ENCODE data around the gene MMP24. TPM values are rescaled to one million over a fixed set of nuclear protein-coding genes. Genes with fewer than 3 reads are reported as not detected.

The MMP24 gene
- polyA plus RNA-seq (2013): 1.1 and 1.2 TPM in 2 replicates

DNA sequence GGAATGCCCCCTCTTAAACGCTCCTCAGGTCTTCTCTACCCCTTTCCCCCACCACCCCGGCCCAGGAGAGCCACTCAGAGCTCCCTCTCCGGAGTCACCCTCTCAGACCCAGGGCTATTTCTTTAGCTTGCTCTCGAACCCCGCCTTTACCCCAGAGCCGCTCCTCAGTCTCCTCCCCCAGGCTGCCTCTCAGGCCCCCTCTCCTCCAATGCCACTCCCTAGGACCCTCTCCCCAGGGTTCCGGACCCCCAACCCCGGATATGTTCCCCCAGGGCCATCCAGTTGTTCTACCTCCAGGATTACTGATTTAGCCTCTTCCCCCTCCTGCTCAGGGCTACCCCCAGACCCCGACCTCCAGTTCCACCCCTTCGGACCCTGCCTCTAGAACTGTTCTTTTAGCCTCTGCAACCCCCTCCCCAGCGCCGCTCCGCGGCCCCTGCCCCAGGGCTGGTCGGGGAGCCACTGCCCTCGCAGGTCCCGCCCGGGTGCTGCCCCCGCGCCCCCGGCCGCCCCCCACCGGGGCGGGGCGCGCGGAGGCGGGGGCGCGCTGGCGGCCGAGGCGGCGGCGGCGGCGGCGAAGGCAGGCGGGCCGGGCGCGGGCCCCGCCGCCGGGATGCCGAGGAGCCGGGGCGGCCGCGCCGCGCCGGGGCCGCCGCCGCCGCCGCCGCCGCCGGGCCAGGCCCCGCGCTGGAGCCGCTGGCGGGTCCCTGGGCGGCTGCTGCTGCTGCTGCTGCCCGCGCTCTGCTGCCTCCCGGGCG lies at the start of gene MMP24:
TSS of gene MMP24 (plus strand) at position 565 of the 758 bp plus-strand sequence. CDS start at position 614, 49 bp downstream.
- no peak within 1 kb of the TSS for H4K8ac ChIP-seq (ENCODE audit: low read depth, low read length)
- no peak within 1 kb of the TSS for H2BK5ac ChIP-seq (ENCODE audit: low read depth, low read length, poor library complexity)
- peaks cover 14% of the 10 kb centered on the region for H3K27me3 ChIP-seq (ENCODE audit: insufficient read depth, low read length)
- no peak within 1 kb of the TSS for H4K91ac ChIP-seq (ENCODE audit: low read depth, low read length)
- no peak within 1 kb of the TSS for H2BK12ac ChIP-seq (ENCODE audit: low read length)
- H3K79me1 ChIP-seq (ENCODE audit: low read length): no peaks in the 10 kb centered on the region
- H3K27ac ChIP-seq (ENCODE audit: low read depth, low read length): no peak within 1 kb of the TSS
- no peak within 1 kb of the TSS for H3K4me3 ChIP-seq (ENCODE audit: low read depth, low read length)
- H3K18ac ChIP-seq (ENCODE audit: low read length): no peak within 1 kb of the TSS
- no peak within 1 kb of the TSS for H2AK5ac ChIP-seq (ENCODE audit: low read length)
- H3K9me3 ChIP-seq (ENCODE audit: insufficient read depth, low read depth, low read length): no peaks in the 10 kb centered on the region
- H3K4me1 ChIP-seq (ENCODE audit: control insufficient read depth in 1 of 2, insufficient read depth in 2 of 2, low read length in 2 of 2): peaks cover 5 to 9% of the 10 kb centered on the region in 2 experiments
- no peaks in the 10 kb centered on the region for H3K36me3 ChIP-seq (ENCODE audit: control insufficient read depth in 1 of 2, insufficient read depth in 2 of 2, low read length in 2 of 2)
- no CpG with 5 or more reads among the region's 70 CpGs for WGBS (ENCODE audit: extremely low coverage, insufficient coverage, insufficient read length)
- H3K9ac ChIP-seq (ENCODE audit: low read length): no peak within 1 kb of the TSS
- H3K4ac ChIP-seq (ENCODE audit: low read depth, low read length): no peak within 1 kb of the TSS
- H2AFZ ChIP-seq (ENCODE audit: insufficient read depth, low read length, poor library complexity): no peak within 1 kb of the TSS
- no peak within 1 kb of the TSS for H2BK120ac ChIP-seq (ENCODE audit: insufficient read depth, low read length, poor library complexity)
- no peak within 1 kb of the TSS for H3K23ac ChIP-seq (ENCODE audit: low read length)
- H3K79me2 ChIP-seq (ENCODE audit: control insufficient read depth, insufficient read depth, low read length, poor library complexity): no peaks in the 10 kb centered on the region
- DNase-seq: no peak
- peak within 1 kb of the TSS; percentile 88 for H3K4me2 ChIP-seq (ENCODE audit: low read length)
- no peak within 1 kb of the TSS for H3K14ac ChIP-seq (ENCODE audit: low read length)
- H4K12ac ChIP-seq (ENCODE audit: low read depth, low read length): no peak within 1 kb of the TSS

DNA sequence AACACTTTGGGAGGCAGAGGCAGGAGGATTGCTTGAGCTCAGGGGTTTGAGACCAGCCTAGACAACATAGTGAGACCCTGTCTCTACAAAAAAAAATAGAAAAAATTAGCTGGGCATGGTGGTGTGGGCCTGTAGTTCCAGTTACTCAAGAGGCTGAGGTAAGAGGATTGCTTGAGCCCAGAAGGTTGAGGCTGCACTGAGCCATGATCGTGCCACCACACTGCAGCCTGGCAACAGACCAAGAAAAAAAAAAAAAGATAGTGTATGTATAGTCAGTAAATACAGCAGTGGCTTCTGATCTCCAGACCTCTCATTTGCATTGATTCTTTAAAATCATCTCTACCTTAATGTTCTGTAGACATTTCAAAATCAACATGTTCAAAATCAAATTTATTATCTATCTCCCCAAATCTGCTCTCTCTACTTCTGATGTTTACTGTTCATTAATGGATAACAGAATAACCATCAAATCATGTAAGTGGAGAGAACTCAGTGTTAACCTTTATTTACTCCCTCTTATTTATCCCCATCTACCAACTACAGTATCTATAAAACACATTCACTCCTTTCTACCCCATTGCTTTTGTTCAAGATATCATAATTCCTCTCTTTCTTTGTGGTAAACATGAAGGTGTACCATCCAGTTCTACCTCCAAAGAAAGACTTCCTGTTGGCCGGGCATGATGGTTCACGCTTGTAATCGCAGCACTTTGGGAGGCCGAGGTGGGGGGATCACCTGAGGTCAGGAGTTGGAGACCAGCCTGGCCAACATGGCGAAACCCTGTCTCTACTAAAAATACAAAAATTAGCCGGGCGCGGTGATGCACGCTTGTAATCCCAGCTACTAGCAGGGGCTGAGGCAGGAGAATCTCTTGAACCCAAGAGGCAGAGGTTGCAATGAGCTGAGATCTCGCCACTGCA lies 46.9 kb upstream of the MMP24 start:
- no peak for DNase-seq
- Histone ChIP-seq H3K18ac (ENCODE audit: low read length) (no peak overlapping the region), H3K4me2 (ENCODE audit: low read length) (no peak overlapping the region), H3K27me3 (ENCODE audit: insufficient read depth, low read length) (no peaks in the 10 kb centered on the region), H3K27ac (ENCODE audit: low read depth, low read length) (no peak overlapping the region), H3K14ac (ENCODE audit: low read length) (no peak overlapping the region), H3K4ac (ENCODE audit: low read depth, low read length) (no peak overlapping the region), H3K79me2 (ENCODE audit: control insufficient read depth, insufficient read depth, low read length, poor library complexity) (no peaks in the 10 kb centered on the region), H3K9ac (ENCODE audit: low read length) (no peak overlapping the region), H2BK5ac (ENCODE audit: low read depth, low read length, poor library complexity) (no peak overlapping the region), H3K23ac (ENCODE audit: low read length) (no peak overlapping the region), H2AK5ac (ENCODE audit: low read length) (no peak overlapping the region), H2BK120ac (ENCODE audit: insufficient read depth, low read length, poor library complexity) (no peak overlapping the region), H2AFZ (ENCODE audit: insufficient read depth, low read length, poor library complexity) (no peak overlapping the region), H3K79me1 (ENCODE audit: low read length) (no peaks in the 10 kb centered on the region), H2BK12ac (ENCODE audit: low read length) (no peak overlapping the region), H3K4me1 (ENCODE audit: control insufficient read depth in 1 of 2, insufficient read depth in 2 of 2, low read length in 2 of 2) (no peaks in the 10 kb centered on the region), H4K12ac (ENCODE audit: low read depth, low read length) (no peak overlapping the region), H3K9me3 (ENCODE audit: insufficient read depth, low read depth, low read length) (peaks cover 2% of the 10 kb centered on the region), H3K36me3 (ENCODE audit: control insufficient read depth in 1 of 2, insufficient read depth in 2 of 2, low read length in 2 of 2) (peaks cover 0 to 2% of the 10 kb centered on the region in 2 experiments), H4K8ac (ENCODE audit: low read depth, low read length) (no peak overlapping the region), H4K91ac (ENCODE audit: low read depth, low read length) (no peak overlapping the region), H3K4me3 (ENCODE audit: low read depth, low read length) (no peak overlapping the region)
- no CpG with 5 or more reads among the region's 11 CpGs for WGBS (ENCODE audit: extremely low coverage, insufficient coverage, insufficient read length)

DNA sequence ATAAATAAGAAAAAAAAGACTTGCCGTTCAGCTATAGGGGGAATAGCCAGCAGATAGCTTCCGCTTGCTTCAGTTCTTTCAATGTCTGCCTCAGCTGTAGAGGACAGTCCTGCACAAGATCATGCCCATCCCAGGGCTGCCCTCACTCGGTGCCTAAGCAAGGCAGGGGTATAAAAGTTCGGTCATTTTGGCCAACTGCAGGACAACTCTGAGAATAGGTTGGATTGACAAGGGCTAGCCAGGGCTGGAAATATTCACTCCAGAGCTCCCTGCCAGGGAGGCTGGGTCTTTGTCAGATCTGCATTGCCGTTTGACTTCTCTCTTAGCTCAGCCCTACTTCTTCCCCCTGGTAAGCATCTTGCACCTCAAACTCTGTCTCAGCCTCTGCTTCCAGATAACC lies 46.2 kb upstream of the MMP24 start:
- no peaks in the 10 kb centered on the region for H3K36me3 ChIP-seq (ENCODE audit: control insufficient read depth in 1 of 2, insufficient read depth in 2 of 2, low read length in 2 of 2)
- H3K14ac ChIP-seq (ENCODE audit: low read length): no peak overlapping the region
- no peaks in the 10 kb centered on the region for H3K79me2 ChIP-seq (ENCODE audit: control insufficient read depth, insufficient read depth, low read length, poor library complexity)
- H2AK5ac ChIP-seq (ENCODE audit: low read length): no peak overlapping the region
- no peaks in the 10 kb centered on the region for H3K27me3 ChIP-seq (ENCODE audit: insufficient read depth, low read length)
- no peak overlapping the region for H2BK120ac ChIP-seq (ENCODE audit: insufficient read depth, low read length, poor library complexity)
- H4K8ac ChIP-seq (ENCODE audit: low read depth, low read length): no peak overlapping the region
- H3K9ac ChIP-seq (ENCODE audit: low read length): no peak overlapping the region
- H3K9me3 ChIP-seq (ENCODE audit: insufficient read depth, low read depth, low read length): no peaks in the 10 kb centered on the region
- H3K4me1 ChIP-seq (ENCODE audit: control insufficient read depth in 1 of 2, insufficient read depth in 2 of 2, low read length in 2 of 2): no peaks in the 10 kb centered on the region
- H3K4ac ChIP-seq (ENCODE audit: low read depth, low read length): no peak overlapping the region
- no peak overlapping the region for H2BK12ac ChIP-seq (ENCODE audit: low read length)
- H2BK5ac ChIP-seq (ENCODE audit: low read depth, low read length, poor library complexity): no peak overlapping the region
- H3K4me3 ChIP-seq (ENCODE audit: low read depth, low read length): no peak overlapping the region
- no CpG with 5 or more reads among the region's 5 CpGs for whole genome bisulfite sequencing (ENCODE audit: extremely low coverage, insufficient coverage, insufficient read length)
- no peaks in the 10 kb centered on the region for H3K79me1 ChIP-seq (ENCODE audit: low read length)
- DNase-seq: no peak
- H2AFZ ChIP-seq (ENCODE audit: insufficient read depth, low read length, poor library complexity): no peak overlapping the region
- no peak overlapping the region for H4K12ac ChIP-seq (ENCODE audit: low read depth, low read length)
- no peak overlapping the region for H3K4me2 ChIP-seq (ENCODE audit: low read length)
- no peak overlapping the region for H3K23ac ChIP-seq (ENCODE audit: low read length)
- H3K27ac ChIP-seq (ENCODE audit: low read depth, low read length): no peak overlapping the region
- no peak overlapping the region for H4K91ac ChIP-seq (ENCODE audit: low read depth, low read length)
- no peak overlapping the region for H3K18ac ChIP-seq (ENCODE audit: low read length)

DNA sequence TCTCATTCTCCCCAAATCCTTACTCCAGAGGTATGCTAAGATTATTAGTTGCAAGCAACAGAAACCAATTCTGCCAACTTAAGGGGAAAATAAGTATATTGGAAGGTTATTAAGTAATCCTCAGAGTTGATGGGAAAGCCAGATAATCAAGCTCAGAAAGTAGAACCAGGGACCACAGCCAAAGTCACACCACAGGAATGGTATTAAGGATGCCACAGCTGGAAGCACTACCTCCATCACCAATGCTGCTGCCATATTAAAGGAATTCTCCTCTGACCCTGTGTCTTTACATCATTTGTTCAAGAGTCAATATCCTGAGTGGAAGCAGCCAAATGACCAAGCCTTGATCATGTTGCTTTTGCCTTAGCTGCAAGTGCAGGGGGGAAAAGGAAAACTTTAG lies 44.8 kb upstream of the MMP24 start:
- Histone ChIP-seq H4K91ac (ENCODE audit: low read depth, low read length) (no peak overlapping the region), H3K79me2 (ENCODE audit: control insufficient read depth, insufficient read depth, low read length, poor library complexity) (no peaks in the 10 kb centered on the region), H3K27me3 (ENCODE audit: insufficient read depth, low read length) (no peaks in the 10 kb centered on the region), H3K23ac (ENCODE audit: low read length) (no peak overlapping the region), H3K4me3 (ENCODE audit: low read depth, low read length) (no peak overlapping the region), H3K4me2 (ENCODE audit: low read length) (no peak overlapping the region), H3K18ac (ENCODE audit: low read length) (no peak overlapping the region), H3K9ac (ENCODE audit: low read length) (no peak overlapping the region), H2BK120ac (ENCODE audit: insufficient read depth, low read length, poor library complexity) (no peak overlapping the region), H3K4ac (ENCODE audit: low read depth, low read length) (no peak overlapping the region), H3K36me3 (ENCODE audit: control insufficient read depth in 1 of 2, insufficient read depth in 2 of 2, low read length in 2 of 2) (no peaks in the 10 kb centered on the region), H2BK5ac (ENCODE audit: low read depth, low read length, poor library complexity) (no peak overlapping the region), H3K4me1 (ENCODE audit: control insufficient read depth in 1 of 2, insufficient read depth in 2 of 2, low read length in 2 of 2) (no peaks in the 10 kb centered on the region), H3K9me3 (ENCODE audit: insufficient read depth, low read depth, low read length) (no peaks in the 10 kb centered on the region), H2BK12ac (ENCODE audit: low read length) (no peak overlapping the region), H3K79me1 (ENCODE audit: low read length) (no peaks in the 10 kb centered on the region), H4K12ac (ENCODE audit: low read depth, low read length) (no peak overlapping the region), H4K8ac (ENCODE audit: low read depth, low read length) (no peak overlapping the region), H3K27ac (ENCODE audit: low read depth, low read length) (no peak overlapping the region), H2AK5ac (ENCODE audit: low read length) (no peak overlapping the region), H2AFZ (ENCODE audit: insufficient read depth, low read length, poor library complexity) (no peak overlapping the region), H3K14ac (ENCODE audit: low read length) (no peak overlapping the region)
- no peak for DNase-seq
